ENCODE measurements around the gene TOR2A.

Gene TOR2A

GRCh38 chr9:127739614-127740330 is 4.7 kb upstream of the TOR2A start:
- Histone ChIP-seq H3K27ac (no peak overlapping the region), H3K4me3 (no peak overlapping the region), H3K9me3 (ENCODE audit: low read depth, low read length) (no peaks in the 10 kb centered on the region), H3K9ac (ENCODE audit: insufficient read length) (no peak overlapping the region), H3K36me3 (ENCODE audit: insufficient read depth, low read length) (no peaks in the 10 kb centered on the region)
- TF ChIP-seq EZH2 (IDR thresholded peaks at IDR 0.05): no peak
- TF ChIP-seq POLR2AphosphoS5 (IDR thresholded peaks at IDR 0.05; ENCODE audit: borderline replicate concordance, low read depth, low read length): no peak
- TF ChIP-seq FOXP2 (optimal IDR thresholded peaks at IDR 0.05; ENCODE audit: control extremely low read depth, extremely low read length, insufficient read depth): no peak
- no peak for DNase-seq (ENCODE audit: low read depth, low spot score)

DNA sequence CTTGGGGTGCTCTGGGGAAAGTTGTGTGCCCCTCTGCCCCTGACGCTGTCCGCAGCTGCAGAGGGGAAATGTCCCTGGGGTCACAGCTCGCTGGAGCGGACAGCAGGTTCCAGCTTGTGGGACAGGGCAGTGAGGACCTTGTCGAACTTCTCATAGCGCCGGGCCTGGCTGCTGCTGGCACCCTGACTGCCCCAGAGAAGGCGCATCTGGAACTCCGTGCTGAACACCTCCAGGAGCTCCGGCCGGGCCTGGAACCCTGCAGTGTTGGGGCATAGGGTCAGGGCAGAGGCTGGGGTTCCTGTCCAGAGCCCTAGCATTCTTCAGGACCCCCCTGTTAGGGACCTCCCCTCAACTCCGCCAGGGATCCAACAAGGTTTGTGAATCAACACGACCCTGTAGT is 3.6 kb upstream of the TOR2A start:
- no peak overlapping the region for H3K27ac ChIP-seq
- H3K36me3 ChIP-seq (ENCODE audit: insufficient read depth, low read length): no peaks in the 10 kb centered on the region
- H3K9ac ChIP-seq (ENCODE audit: insufficient read length): no peak overlapping the region
- no peaks in the 10 kb centered on the region for H3K9me3 ChIP-seq (ENCODE audit: low read depth, low read length)
- TF ChIP-seq FOXP2 (optimal IDR thresholded peaks at IDR 0.05; ENCODE audit: control extremely low read depth, extremely low read length, insufficient read depth) (no peak), POLR2AphosphoS5 (IDR thresholded peaks at IDR 0.05; ENCODE audit: borderline replicate concordance, low read depth, low read length) (no peak), EZH2 (IDR thresholded peaks at IDR 0.05) (no peak)
- no peak for DNase-seq (ENCODE audit: low read depth, low spot score)
- H3K4me3 ChIP-seq: no peak overlapping the region

DNA sequence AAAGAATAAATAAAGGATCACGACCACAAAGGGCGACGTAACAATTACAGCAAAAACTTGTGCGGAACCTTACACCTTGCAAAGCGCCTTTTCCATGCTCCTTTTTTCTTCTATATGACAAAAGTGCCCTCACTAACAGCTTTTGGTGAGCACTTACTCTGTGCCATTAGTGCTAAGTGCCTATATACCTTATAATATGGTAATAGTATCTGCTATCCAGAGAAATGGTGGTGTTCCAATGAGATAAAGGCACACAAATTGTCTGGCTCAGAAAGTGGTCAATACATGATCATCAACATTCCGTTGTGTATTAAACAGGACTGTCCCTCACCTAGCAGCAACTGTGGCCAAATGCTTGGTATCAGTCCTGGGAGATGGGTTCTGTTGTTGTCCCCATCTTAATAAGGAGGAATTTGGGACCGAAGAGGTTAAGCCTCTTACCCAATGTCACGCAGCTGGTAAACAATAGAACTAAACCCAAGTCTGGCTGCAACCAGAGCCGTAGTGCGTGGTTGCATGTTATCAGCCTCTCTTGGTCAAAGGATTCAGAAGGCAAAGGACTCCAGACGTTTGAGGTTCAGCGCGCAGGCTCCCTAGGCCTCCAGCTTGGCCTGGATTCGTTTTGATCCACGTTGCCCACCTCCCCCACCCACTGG is 564 bp upstream of the TOR2A start:
- Histone ChIP-seq H3K27ac (no peak overlapping the region), H3K4me3 (0 out of 2 replicates have a peak overlapping the region, but pooled peaks have one; percentile 20), H3K9ac (ENCODE audit: insufficient read length) (no peak overlapping the region), H3K9me3 (ENCODE audit: low read depth, low read length) (no peaks in the 10 kb centered on the region), H3K36me3 (ENCODE audit: insufficient read depth, low read length) (no peaks in the 10 kb centered on the region)
- no peak for DNase-seq (ENCODE audit: low read depth, low spot score)
- TF ChIP-seq POLR2AphosphoS5 (IDR thresholded peaks at IDR 0.05; ENCODE audit: borderline replicate concordance, low read depth, low read length) (no peak), FOXP2 (optimal IDR thresholded peaks at IDR 0.05; ENCODE audit: control extremely low read depth, extremely low read length, insufficient read depth) (no peak), EZH2 (IDR thresholded peaks at IDR 0.05) (no peak)

DNA sequence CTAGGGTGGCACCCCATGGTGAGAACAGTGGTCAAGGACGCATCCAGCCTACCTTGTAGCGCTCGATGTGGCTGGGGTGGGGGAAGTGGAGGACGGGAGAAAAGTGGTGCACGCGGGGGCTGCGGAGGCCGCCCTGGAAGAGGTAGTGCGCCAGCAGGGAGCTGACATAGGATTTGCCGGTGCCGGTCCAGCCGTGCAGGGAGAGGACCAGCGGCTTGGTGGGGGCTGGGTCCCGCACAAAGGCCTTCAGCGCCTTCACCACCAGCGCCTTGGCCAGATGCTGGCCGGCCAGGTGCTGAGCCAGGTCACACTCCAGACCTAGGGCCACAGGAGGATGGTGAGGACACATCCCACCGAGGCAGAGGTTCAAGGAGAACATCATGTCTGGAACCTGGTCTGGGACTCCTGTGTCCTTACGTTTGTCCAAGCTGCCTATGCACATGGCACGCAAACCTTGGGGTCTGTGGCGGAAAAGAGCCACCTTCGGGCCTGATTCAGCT is 797 bp downstream of the TOR2A start:
- no peak overlapping the region for H3K27ac ChIP-seq
- H3K36me3 ChIP-seq (ENCODE audit: insufficient read depth, low read length): no peaks in the 10 kb centered on the region
- no peak for DNase-seq (ENCODE audit: low read depth, low spot score)
- no peaks in the 10 kb centered on the region for H3K9me3 ChIP-seq (ENCODE audit: low read depth, low read length)
- TF ChIP-seq POLR2AphosphoS5 (IDR thresholded peaks at IDR 0.05; ENCODE audit: borderline replicate concordance, low read depth, low read length) (no peak), EZH2 (IDR thresholded peaks at IDR 0.05) (no peak), FOXP2 (optimal IDR thresholded peaks at IDR 0.05; ENCODE audit: control extremely low read depth, extremely low read length, insufficient read depth) (peak; percentile 60)
- no peak overlapping the region for H3K9ac ChIP-seq (ENCODE audit: insufficient read length)
- peak overlapping the region; percentile 95 for H3K4me3 ChIP-seq

DNA sequence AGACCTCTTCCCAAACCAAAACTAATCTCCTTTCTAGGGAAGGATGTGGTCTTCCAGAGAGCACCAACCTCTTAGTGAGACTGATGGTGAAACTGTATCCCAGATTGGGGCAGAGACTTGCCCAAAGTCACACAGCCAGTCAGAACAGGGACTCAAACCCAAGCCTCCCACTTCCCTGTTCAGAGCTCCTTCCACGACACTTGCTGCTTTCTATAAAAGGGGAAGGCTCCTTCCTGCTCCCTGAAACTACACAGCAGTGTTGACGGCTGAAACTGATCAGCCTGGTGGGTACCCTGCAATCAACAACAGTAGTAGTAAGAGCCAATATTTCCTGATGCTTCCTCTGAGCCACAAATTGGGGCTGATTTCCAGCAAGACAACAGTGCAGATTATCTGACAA is 1.5 kb downstream of the TOR2A start:
- H3K4me3 ChIP-seq: no peak overlapping the region
- no peaks in the 10 kb centered on the region for H3K9me3 ChIP-seq (ENCODE audit: low read depth, low read length)
- H3K27ac ChIP-seq: no peak overlapping the region
- H3K36me3 ChIP-seq (ENCODE audit: insufficient read depth, low read length): no peaks in the 10 kb centered on the region
- TF ChIP-seq POLR2AphosphoS5 (IDR thresholded peaks at IDR 0.05; ENCODE audit: borderline replicate concordance, low read depth, low read length) (no peak), EZH2 (IDR thresholded peaks at IDR 0.05) (no peak), FOXP2 (optimal IDR thresholded peaks at IDR 0.05; ENCODE audit: control extremely low read depth, extremely low read length, insufficient read depth) (no peak)
- no peak overlapping the region for H3K9ac ChIP-seq (ENCODE audit: insufficient read length)
- no peak for DNase-seq (ENCODE audit: low read depth, low spot score)

DNA sequence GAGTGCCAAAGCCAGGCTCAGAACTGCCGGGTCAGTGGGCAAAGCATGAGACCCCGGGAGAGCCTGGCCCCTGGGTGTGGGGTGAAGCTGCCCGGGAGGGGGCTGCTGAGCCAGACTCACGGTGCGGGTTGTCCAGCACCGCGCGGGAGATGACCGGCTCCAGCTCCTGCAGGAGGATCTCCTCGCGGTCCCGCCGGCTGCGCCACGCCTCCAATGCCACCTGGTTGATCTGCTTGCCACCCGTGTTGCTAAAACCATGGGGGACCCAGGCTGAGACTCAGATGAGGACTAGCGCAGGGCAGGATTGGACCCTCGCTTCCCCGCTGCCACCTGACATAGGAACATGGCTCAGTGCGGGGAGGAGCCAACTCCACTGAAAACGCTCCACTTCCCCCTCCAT is 2.6 kb downstream of the TOR2A start:
- no peaks in the 10 kb centered on the region for H3K9me3 ChIP-seq (ENCODE audit: low read depth, low read length)
- H3K36me3 ChIP-seq (ENCODE audit: insufficient read depth, low read length): no peaks in the 10 kb centered on the region
- no peak for DNase-seq (ENCODE audit: low read depth, low spot score)
- H3K27ac ChIP-seq: no peak overlapping the region
- TF ChIP-seq POLR2AphosphoS5 (IDR thresholded peaks at IDR 0.05; ENCODE audit: borderline replicate concordance, low read depth, low read length): no peak
- no peak for TF ChIP-seq FOXP2 (optimal IDR thresholded peaks at IDR 0.05; ENCODE audit: control extremely low read depth, extremely low read length, insufficient read depth)
- no peak for TF ChIP-seq EZH2 (IDR thresholded peaks at IDR 0.05)
- H3K9ac ChIP-seq (ENCODE audit: insufficient read length): no peak overlapping the region
- H3K4me3 ChIP-seq: no peak overlapping the region

DNA sequence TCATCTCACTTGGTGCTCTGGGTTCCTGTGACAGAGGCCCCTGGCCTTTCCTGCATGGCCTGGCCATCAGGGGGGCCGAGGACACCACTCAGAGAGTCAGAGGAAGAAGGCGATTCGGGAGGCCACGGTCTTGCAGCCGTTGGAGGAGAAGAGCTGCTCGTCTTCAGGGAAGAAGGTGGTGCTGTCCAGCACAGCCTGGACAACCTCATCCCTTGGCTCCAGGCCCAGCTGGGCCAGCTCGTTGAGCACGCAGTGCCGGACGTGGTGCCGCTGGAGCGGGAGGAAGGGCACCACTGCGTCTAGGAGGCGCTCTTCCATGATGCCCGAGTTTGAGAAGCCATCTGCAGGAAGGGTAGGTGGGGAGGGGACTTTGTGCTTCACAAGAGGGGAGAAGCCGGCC is 3.2 kb downstream of the TOR2A start:
- Histone ChIP-seq H3K9ac (ENCODE audit: insufficient read length) (no peak overlapping the region), H3K27ac (no peak overlapping the region), H3K36me3 (ENCODE audit: insufficient read depth, low read length) (no peaks in the 10 kb centered on the region), H3K9me3 (ENCODE audit: low read depth, low read length) (no peaks in the 10 kb centered on the region), H3K4me3 (no peak overlapping the region)
- DNase-seq (ENCODE audit: low read depth, low spot score): no peak
- no peak for TF ChIP-seq POLR2AphosphoS5 (IDR thresholded peaks at IDR 0.05; ENCODE audit: borderline replicate concordance, low read depth, low read length)
- TF ChIP-seq EZH2 (IDR thresholded peaks at IDR 0.05): no peak
- no peak for TF ChIP-seq FOXP2 (optimal IDR thresholded peaks at IDR 0.05; ENCODE audit: control extremely low read depth, extremely low read length, insufficient read depth)

GRCh38 chr9:127730799-127731410 is 4.2 kb downstream of the TOR2A start:
- TF ChIP-seq EZH2 (IDR thresholded peaks at IDR 0.05): no peak
- no peak for TF ChIP-seq FOXP2 (optimal IDR thresholded peaks at IDR 0.05; ENCODE audit: control extremely low read depth, extremely low read length, insufficient read depth)
- TF ChIP-seq POLR2AphosphoS5 (IDR thresholded peaks at IDR 0.05; ENCODE audit: borderline replicate concordance, low read depth, low read length): no peak
- no peak overlapping the region for H3K27ac ChIP-seq
- DNase-seq (ENCODE audit: low read depth, low spot score): no peak

More at GRCh38 chr9:127730799-127731410, 4.2 kb downstream of the TOR2A start:
- Histone ChIP-seq H3K9ac (ENCODE audit: insufficient read length) (no peak overlapping the region), H3K9me3 (ENCODE audit: low read depth, low read length) (no peaks in the 10 kb centered on the region), H3K4me3 (no peak overlapping the region), H3K36me3 (ENCODE audit: insufficient read depth, low read length) (no peaks in the 10 kb centered on the region)
